Spleen (tissue), 11 donors: ENCODE results near the gene EBPL. TPM values are rescaled to one million over a fixed set of nuclear protein-coding genes. Genes with fewer than 3 reads are reported as not detected.
"Not testable (repeated sequence)": the region's sequence is repeated elsewhere in the genome, so short reads cannot be mapped to it uniquely, and the experiment has no call there.

Experiments used
- DNase-seq: peaks from one replicate; pipeline ENCODE4 v3.0.0-alpha.2; 2020
- H3K27ac ChIP-seq, 8 donors: fragments of 200-600 bp; sonication (generic) in 7 of 8; 1 replicate in 4 of 8; 2 replicates in 4 of 8; pipeline versions ENCODE4 v1.5.0 to v1.8.0; 2016 to 2021; ENCODE audit warnings: inconsistent platforms in 4 of 8, mild to moderate bottlenecking in 4 of 8, moderate library complexity in 1 of 8
- H3K27me3 ChIP-seq, 7 donors: fragments of 200-600 bp; sonication (generic) in 6 of 7; replicated peaks in 1 of 7; 1 replicate in 4 of 7; 2 replicates in 3 of 7; pipeline versions ENCODE4 v1.5.0 to v1.8.0; 2016 to 2021; ENCODE audit warnings: inconsistent platforms in 3 of 7, mild to moderate bottlenecking in 1 of 7
- H3K36me3 ChIP-seq, 6 donors: fragments of 200-600 bp; sonication (generic) in 5 of 6; 1 replicate in 4 of 6; 2 replicates in 2 of 6; pipeline versions ENCODE4 v1.5.0 to v1.8.0; 2016 to 2021; ENCODE audit warnings: inconsistent platforms in 2 of 6
- H3K4me1 ChIP-seq, 6 donors: fragments of 200-600 bp; sonication (generic) in 5 of 6; 1 replicate in 3 of 6; 2 replicates in 3 of 6; pipeline versions ENCODE4 v1.5.0 to v1.8.0; 2016 to 2021; ENCODE audit warnings: inconsistent platforms in 3 of 6
- H3K4me3 ChIP-seq, 8 donors: fragments of 200-600 bp; sonication (generic) in 7 of 8; 1 replicate in 4 of 8; 2 replicates in 4 of 8; pipeline versions ENCODE4 v1.5.0 to v1.8.0; 2016 to 2021; ENCODE audit warnings: inconsistent platforms in 4 of 8, mild to moderate bottlenecking in 4 of 8, moderate library complexity in 2 of 8
- H3K9me3 ChIP-seq, 8 donors: fragments of 200-600 bp; sonication (generic) in 7 of 8; 1 replicate in 4 of 8; 2 replicates in 4 of 8; pipeline versions ENCODE4 v1.5.0 to v1.8.0; 2016 to 2021; ENCODE audit warnings: inconsistent platforms in 4 of 8
- POLR2A ChIP-seq, 3 donors: fragments of 450-650 bp; IDR thresholded peaks; one replicate each; pipeline ENCODE4 v1.5.1; 2017; ENCODE audit warnings: antibody characterized with exemption in 3 of 3, mild to moderate bottlenecking in 1 of 3
- POLR2AphosphoS5 ChIP-seq, 3 donors: sonication (generic); formaldehyde crosslinking; IDR thresholded peaks; one replicate each; pipeline ENCODE4 v1.5.1; 2017; ENCODE audit warnings: antibody characterized with exemption in 3 of 3
- WGBS, 5 donors: extraction: QIAGEN DNeasy Blood & Tissue Kit in 3 of 5; methylation state at CpG; one replicate each; pipeline versions ENCODE4 v1.1.5 to v1.1.7; 2013 to 2018; 5-methylcytosine and 5-hydroxymethylcytosine counted together
- intact Hi-C: fragments of 100-400 bp; cut with DNase I; formaldehyde crosslinking; loops from one replicate; pipeline ENCODE4 v1.15.0; 2023; ENCODE audit warnings: low total_unique reads
- polyA plus RNA-seq, 3 donors: library from polyadenylated mRNA; stranded (reverse); fragments of 200-250 nt; gene quantifications; one replicate each; pipeline ENCODE4 v1.2.1, GENCODE V29; 2013
- total RNA-seq, 7 donors: library from RNA; depleted of rRNA in 3 of 7; stranded (reverse); fragments of >200 nt in 3 of 7; fragmentation: NEBNext Ultra II Directional in 4 of 7; extraction: Animal tissue kit (Norgen Biotek cat#: 25700) in 4 of 7; gene quantifications; one replicate each; pipeline versions ENCODE4 v1.1.0 to v1.2.1, GENCODE V29; 2016 to 2021
- TF ChIP-seq, protein P1 (sequence below), 11 experiments: fragments of 200-600 bp in 7 of 11; fragments of 450-650 bp in 4 of 11; sonication (generic) in 4 of 11; IDR thresholded peaks in 8 of 11; conservative IDR thresholded peaks in 3 of 11; 1 replicate in 7 of 11; 2 replicates in 4 of 11; pipeline versions ENCODE4 v1.4.0 to v1.8.0; 2016 to 2021; ENCODE audit warnings: antibody characterized with exemption in 11 of 11, inconsistent platforms in 4 of 11, mild to moderate bottlenecking in 1 of 11
- donor health status: healthy with polysubstance abuse.
- donor health status: DM: no; HTN: no; CAD: no; lungs with moderate emphysema.
- donor health status: DM: no; HTN: no; CAD: no.
- donor health status: Bipolar disorder and iron deficiency.
- donor health status: healthy.
- donor health status: DM: no; HTN: no; CAD: no.
- donor health status: DM: yes; HTN: yes; CAD: no.

EBPL gene
- total and polyA plus RNA-seq, 10 donors, result 20.1 to 69.4 (median 33.8) TPM

DNA sequence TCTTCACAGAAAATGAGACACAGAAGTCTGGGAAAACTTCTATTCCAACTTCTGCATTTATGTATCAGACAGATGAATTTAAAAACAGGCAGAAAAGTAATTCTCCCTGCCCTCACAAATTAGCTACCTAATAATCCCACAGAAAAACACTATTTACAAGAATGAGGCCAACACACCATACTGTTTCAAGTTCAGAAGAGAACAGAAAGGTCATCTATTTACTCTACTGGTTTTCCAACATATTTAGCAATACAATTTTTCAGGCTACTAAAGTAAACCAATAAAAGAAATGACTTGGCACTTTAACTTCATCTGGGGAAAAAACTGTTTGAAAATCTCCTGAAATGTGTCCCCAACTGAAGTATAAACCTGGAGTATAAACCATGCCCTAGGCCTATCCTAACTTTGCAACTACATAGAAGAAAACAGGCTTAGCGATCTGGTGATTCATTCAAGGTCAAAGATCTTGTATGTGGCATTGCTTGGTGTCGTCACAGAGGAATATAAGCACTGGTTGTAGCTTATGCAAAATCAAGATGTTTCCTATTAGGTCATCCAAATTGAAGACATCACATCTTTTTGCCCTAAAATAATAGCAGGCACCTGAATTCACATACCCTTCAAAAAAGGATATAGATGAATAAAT is 20.1 kb upstream of the EBPL start:
- intact Hi-C loops, result no loop called here
- H3K27ac ChIP-seq, result no peak overlapping the region
- no peaks in the 10 kb centered on the region for H3K27me3 ChIP-seq
- DNase-seq, result no peak
- no peak for TF ChIP-seq POLR2A (IDR thresholded peaks at IDR 0.05)
- TF ChIP-seq POLR2AphosphoS5 (IDR thresholded peaks at IDR 0.05), result no peak
- TF ChIP-seq, protein P1, sequence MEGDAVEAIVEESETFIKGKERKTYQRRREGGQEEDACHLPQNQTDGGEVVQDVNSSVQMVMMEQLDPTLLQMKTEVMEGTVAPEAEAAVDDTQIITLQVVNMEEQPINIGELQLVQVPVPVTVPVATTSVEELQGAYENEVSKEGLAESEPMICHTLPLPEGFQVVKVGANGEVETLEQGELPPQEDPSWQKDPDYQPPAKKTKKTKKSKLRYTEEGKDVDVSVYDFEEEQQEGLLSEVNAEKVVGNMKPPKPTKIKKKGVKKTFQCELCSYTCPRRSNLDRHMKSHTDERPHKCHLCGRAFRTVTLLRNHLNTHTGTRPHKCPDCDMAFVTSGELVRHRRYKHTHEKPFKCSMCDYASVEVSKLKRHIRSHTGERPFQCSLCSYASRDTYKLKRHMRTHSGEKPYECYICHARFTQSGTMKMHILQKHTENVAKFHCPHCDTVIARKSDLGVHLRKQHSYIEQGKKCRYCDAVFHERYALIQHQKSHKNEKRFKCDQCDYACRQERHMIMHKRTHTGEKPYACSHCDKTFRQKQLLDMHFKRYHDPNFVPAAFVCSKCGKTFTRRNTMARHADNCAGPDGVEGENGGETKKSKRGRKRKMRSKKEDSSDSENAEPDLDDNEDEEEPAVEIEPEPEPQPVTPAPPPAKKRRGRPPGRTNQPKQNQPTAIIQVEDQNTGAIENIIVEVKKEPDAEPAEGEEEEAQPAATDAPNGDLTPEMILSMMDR (IDR thresholded peaks at IDR 0.05 in 8 of 11, conservative IDR thresholded peaks at IDR 0.05 in 3 of 11), result no peak
- H3K9me3 ChIP-seq, result peaks cover 5 to 27% (median 24%) of the 10 kb centered on the region in 8 donors
- WGBS, 5 donors, result 59 to 82% (median 72%) methylated on average over 2 of the region's 2 CpGs
- no peaks in the 10 kb centered on the region for H3K4me1 ChIP-seq
- H3K4me3 ChIP-seq, result no peak overlapping the region
- peaks cover 2 to 87% (median 29%) of the 10 kb centered on the region in 6 donors for H3K36me3 ChIP-seq

DNA sequence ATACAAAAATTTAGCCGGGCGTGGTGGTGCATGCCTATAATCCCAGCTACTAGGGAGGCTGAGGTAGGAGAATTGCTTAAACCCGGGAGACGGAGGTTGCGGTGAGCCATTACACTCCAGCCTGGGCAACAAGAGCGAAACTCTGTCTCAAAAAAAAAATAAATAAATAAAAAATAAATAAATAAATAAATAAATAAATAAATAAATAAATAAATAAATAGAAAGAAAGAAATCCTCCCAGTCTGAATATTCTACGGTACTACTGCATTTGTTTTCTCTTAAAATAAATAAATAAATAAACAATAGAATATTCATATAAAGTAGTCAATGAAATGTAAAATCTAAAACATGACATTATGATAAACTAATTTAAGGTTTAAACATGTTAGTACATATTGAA is 13.0 kb upstream of the EBPL start:
- H3K27ac ChIP-seq, DNase-seq, H3K4me3 ChIP-seq, H3K4me1 ChIP-seq, intact Hi-C loops, H3K27me3 ChIP-seq, H3K9me3 ChIP-seq: not testable (repeated sequence)
- 96 to 99% (median 98%) methylated on average over 7 of the region's 7 CpGs for WGBS, 5 donors
- H3K36me3 ChIP-seq, result peaks cover 2 to 94% (median 45%) of the 10 kb centered on the region in 6 donors

GRCh38 chr13:49701491-49701890 is 10.2 kb upstream of the EBPL start:
- intact Hi-C loops, result no loop called here
- TF ChIP-seq POLR2AphosphoS5 (IDR thresholded peaks at IDR 0.05) (no peak), POLR2A (IDR thresholded peaks at IDR 0.05) (no peak)
- TF ChIP-seq, protein P1 (IDR thresholded peaks at IDR 0.05 in 8 of 11, conservative IDR thresholded peaks at IDR 0.05 in 3 of 11), result no peak
- Histone ChIP-seq H3K27me3 (no peaks in the 10 kb centered on the region), H3K9me3 (no peaks in the 10 kb centered on the region), H3K4me3 (no peak overlapping the region), H3K27ac (no peak overlapping the region), H3K4me1 (no peaks in the 10 kb centered on the region), H3K36me3 (peaks cover 0 to 82% (median 34%) of the 10 kb centered on the region in 6 donors)
- DNase-seq, result no peak

- Histone ChIP-seq H3K4me3 (no peak overlapping the region), H3K4me1 (peaks cover 0 to 2% (median 0%) of the 10 kb centered on the region in 6 donors), H3K27ac (no peak overlapping the region), H3K9me3 (no peaks in the 10 kb centered on the region), H3K36me3 (peaks cover 0 to 44% (median 17%) of the 10 kb centered on the region in 6 donors), H3K27me3 (no peaks in the 10 kb centered on the region)
- DNase-seq, result no peak
- intact Hi-C loops, result no loop called here
- WGBS, 5 donors, result 96 to 99% (median 99%) methylated on average over 3 of the region's 3 CpGs
- TF ChIP-seq POLR2A (IDR thresholded peaks at IDR 0.05), result no peak
- TF ChIP-seq, protein P1 (IDR thresholded peaks at IDR 0.05 in 8 of 11, conservative IDR thresholded peaks at IDR 0.05 in 3 of 11), result no peak
- TF ChIP-seq POLR2AphosphoS5 (IDR thresholded peaks at IDR 0.05), result no peak
These were observed 6.2 kb upstream of the EBPL start for GRCh38 chr13:49697468-49697867.
